ENCODE data around the gene MARCHF2.

MARCHF2 gene

DNA sequence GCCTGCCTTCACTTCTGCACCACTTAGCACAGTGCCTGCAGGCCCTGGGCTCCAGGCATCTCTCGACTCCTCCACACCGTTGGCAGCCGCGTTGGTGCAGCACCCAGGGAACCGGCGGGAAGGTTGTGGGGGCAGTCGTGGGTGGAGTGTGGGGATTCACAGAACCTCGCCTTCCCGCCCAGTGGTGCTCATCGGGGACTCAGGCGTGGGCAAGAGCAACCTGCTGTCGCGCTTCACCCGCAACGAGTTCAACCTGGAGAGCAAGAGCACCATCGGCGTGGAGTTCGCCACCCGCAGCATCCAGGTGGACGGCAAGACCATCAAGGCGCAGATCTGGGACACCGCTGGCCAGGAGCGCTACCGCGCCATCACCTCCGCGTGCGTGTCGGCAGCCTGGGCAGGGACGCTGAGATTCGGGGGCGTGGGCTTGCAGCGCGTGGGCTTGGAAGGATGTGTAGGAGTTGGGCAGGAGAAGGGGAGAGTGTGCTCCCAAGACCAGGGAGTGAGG lies 13.4 kb upstream of the MARCHF2 start:
- Histone ChIP-seq H3K9me2 (ENCODE audit: low read depth, low read length) (no peaks in the 10 kb centered on the region), H3K4me1 (ENCODE audit: insufficient read depth, low read length, severe bottlenecking) (no peaks in the 10 kb centered on the region), H3K27me3 (ENCODE audit: insufficient read depth, low read length) (no peaks in the 10 kb centered on the region), H2AFZ (ENCODE audit: low read length) (no peak overlapping the region), H3K4me2 (ENCODE audit: low read length) (no peak overlapping the region), H3K79me2 (ENCODE audit: insufficient read depth, low read length) (no peaks in the 10 kb centered on the region), H3K9me3 (ENCODE audit: low read length) (no peaks in the 10 kb centered on the region), H3K4me3 (ENCODE audit: low read depth, low read length, poor library complexity, severe bottlenecking) (no peak overlapping the region), H4K20me1 (ENCODE audit: insufficient read depth, low read length) (no peaks in the 10 kb centered on the region), H3K36me3 (ENCODE audit: insufficient read depth, low read length) (peaks cover 19% of the 10 kb centered on the region; the same call in 1 of the 2 replicates), H3F3A (ENCODE audit: insufficient read depth, low read length) (no peaks in the 10 kb centered on the region; the same call in 1 of the 2 replicates), H3K27ac (ENCODE audit: low read depth, low read length, poor library complexity, severe bottlenecking) (no peak overlapping the region), H3K9ac (ENCODE audit: low read length) (no peak overlapping the region)
- TF ChIP-seq, protein P1, sequence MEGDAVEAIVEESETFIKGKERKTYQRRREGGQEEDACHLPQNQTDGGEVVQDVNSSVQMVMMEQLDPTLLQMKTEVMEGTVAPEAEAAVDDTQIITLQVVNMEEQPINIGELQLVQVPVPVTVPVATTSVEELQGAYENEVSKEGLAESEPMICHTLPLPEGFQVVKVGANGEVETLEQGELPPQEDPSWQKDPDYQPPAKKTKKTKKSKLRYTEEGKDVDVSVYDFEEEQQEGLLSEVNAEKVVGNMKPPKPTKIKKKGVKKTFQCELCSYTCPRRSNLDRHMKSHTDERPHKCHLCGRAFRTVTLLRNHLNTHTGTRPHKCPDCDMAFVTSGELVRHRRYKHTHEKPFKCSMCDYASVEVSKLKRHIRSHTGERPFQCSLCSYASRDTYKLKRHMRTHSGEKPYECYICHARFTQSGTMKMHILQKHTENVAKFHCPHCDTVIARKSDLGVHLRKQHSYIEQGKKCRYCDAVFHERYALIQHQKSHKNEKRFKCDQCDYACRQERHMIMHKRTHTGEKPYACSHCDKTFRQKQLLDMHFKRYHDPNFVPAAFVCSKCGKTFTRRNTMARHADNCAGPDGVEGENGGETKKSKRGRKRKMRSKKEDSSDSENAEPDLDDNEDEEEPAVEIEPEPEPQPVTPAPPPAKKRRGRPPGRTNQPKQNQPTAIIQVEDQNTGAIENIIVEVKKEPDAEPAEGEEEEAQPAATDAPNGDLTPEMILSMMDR (IDR thresholded peaks at IDR 0.05; ENCODE audit: low read length) = no peak
- no peak for TF ChIP-seq EZH2 (IDR thresholded peaks at IDR 0.05; ENCODE audit: borderline replicate concordance, low read length)

DNA sequence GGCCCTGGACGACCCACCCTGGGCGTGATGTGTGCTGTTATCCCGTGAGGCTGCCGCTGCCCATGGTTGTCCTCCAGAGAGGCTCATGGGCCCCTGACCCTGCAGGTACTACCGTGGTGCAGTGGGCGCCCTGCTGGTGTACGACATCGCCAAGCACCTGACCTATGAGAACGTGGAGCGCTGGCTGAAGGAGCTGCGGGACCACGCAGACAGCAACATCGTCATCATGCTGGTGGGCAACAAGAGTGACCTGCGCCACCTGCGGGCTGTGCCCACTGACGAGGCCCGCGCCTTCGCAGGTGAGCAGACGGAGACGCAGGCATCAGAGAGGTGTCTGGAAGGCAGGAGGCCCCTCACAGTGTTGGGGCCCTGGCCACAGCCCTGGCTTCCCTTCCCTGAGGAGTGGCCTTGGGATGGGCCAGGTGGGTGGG lies 11.1 kb upstream of the MARCHF2 start:
- no peak overlapping the region for H3K9ac ChIP-seq (ENCODE audit: low read length)
- peaks cover 24% of the 10 kb centered on the region; the same call in 1 of the 2 replicates for H3K36me3 ChIP-seq (ENCODE audit: insufficient read depth, low read length)
- no peaks in the 10 kb centered on the region for H3K9me2 ChIP-seq (ENCODE audit: low read depth, low read length)
- no peaks in the 10 kb centered on the region for H3F3A ChIP-seq (ENCODE audit: insufficient read depth, low read length)
- no peaks in the 10 kb centered on the region for H3K4me1 ChIP-seq (ENCODE audit: insufficient read depth, low read length, severe bottlenecking)
- H3K4me3 ChIP-seq (ENCODE audit: low read depth, low read length, poor library complexity, severe bottlenecking) = no peak overlapping the region
- H4K20me1 ChIP-seq (ENCODE audit: insufficient read depth, low read length) = no peaks in the 10 kb centered on the region
- no peak overlapping the region for H3K4me2 ChIP-seq (ENCODE audit: low read length)
- H3K27me3 ChIP-seq (ENCODE audit: insufficient read depth, low read length) = no peaks in the 10 kb centered on the region
- TF ChIP-seq EZH2 (IDR thresholded peaks at IDR 0.05; ENCODE audit: borderline replicate concordance, low read length) = no peak
- TF ChIP-seq, protein P1 (IDR thresholded peaks at IDR 0.05; ENCODE audit: low read length) = no peak
- H3K79me2 ChIP-seq (ENCODE audit: insufficient read depth, low read length) = no peaks in the 10 kb centered on the region
- H3K9me3 ChIP-seq (ENCODE audit: low read length) = no peaks in the 10 kb centered on the region
- H3K27ac ChIP-seq (ENCODE audit: low read depth, low read length, poor library complexity, severe bottlenecking) = no peak overlapping the region
- no peak overlapping the region for H2AFZ ChIP-seq (ENCODE audit: low read length)

DNA sequence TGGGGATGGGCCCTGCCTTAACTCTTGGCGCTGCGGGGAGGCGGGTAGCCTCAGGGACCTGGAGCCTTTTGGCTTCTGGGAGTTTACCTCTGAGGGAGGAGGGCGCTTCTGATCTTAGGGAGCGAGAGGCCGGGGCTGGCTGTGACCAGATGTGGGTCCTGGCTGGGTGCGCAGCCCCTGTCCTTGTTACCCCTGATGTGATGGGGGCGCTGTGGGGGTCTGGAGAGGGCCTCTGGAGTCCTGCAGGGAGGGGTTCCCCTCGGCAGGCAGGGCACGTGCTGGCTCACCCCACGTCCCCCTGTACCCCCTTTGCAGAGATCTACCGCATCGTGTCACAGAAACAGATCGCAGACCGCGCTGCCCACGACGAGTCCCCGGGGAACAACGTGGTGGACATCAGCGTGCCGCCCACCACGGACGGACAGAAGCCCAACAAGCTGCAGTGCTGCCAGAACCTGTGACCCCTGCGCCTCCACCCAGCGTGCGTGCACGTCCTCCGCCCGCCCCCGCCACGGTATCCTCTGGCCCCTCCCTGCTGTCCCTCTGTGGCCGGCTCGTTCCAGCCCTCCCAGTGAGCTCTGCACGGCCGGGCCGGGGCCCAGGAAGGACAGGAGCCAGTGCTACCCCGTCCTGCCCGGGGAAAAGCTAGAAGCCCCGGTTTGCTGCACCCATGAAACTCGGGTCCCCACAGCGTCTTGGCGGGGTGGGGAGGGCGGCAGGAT lies 9.8 kb upstream of the MARCHF2 start:
- peaks cover 24% of the 10 kb centered on the region; the same call in 1 of the 2 replicates for H3K36me3 ChIP-seq (ENCODE audit: insufficient read depth, low read length)

More for the DNA sequence above, 9.8 kb upstream of the MARCHF2 start:
- Histone ChIP-seq H4K20me1 (ENCODE audit: insufficient read depth, low read length) (no peaks in the 10 kb centered on the region), H3K4me3 (ENCODE audit: low read depth, low read length, poor library complexity, severe bottlenecking) (no peak overlapping the region), H3K4me1 (ENCODE audit: insufficient read depth, low read length, severe bottlenecking) (no peaks in the 10 kb centered on the region), H3K79me2 (ENCODE audit: insufficient read depth, low read length) (no peaks in the 10 kb centered on the region), H3K27ac (ENCODE audit: low read depth, low read length, poor library complexity, severe bottlenecking) (no peak overlapping the region), H3F3A (ENCODE audit: insufficient read depth, low read length) (no peaks in the 10 kb centered on the region), H3K9me3 (ENCODE audit: low read length) (no peaks in the 10 kb centered on the region), H3K4me2 (ENCODE audit: low read length) (no peak overlapping the region), H2AFZ (ENCODE audit: low read length) (no peak overlapping the region), H3K9ac (ENCODE audit: low read length) (no peak overlapping the region), H3K9me2 (ENCODE audit: low read depth, low read length) (no peaks in the 10 kb centered on the region), H3K27me3 (ENCODE audit: insufficient read depth, low read length) (no peaks in the 10 kb centered on the region)
- no peak for TF ChIP-seq EZH2 (IDR thresholded peaks at IDR 0.05; ENCODE audit: borderline replicate concordance, low read length)
- TF ChIP-seq, protein P1 (IDR thresholded peaks at IDR 0.05; ENCODE audit: low read length) = no peak
